Esophagus muscularis mucosa (tissue), 4 donors: ENCODE results near the gene SH3GL3. TPM values are rescaled to one million over a fixed set of nuclear protein-coding genes. Genes with fewer than 3 reads are reported as not detected.

Experiments used
- DNase-seq: peaks from one replicate; pipeline ENCODE4 v3.0.0-alpha.2; 2017; ENCODE audit errors: extremely low spot score
- H3K27ac ChIP-seq, 4 donors: fragments of 200-600 bp; sonication (generic); replicated peaks in 1 of 4; 1 replicate in 3 of 4; 2 replicates in 1 of 4; pipeline ENCODE4 v1.5.1; 2016 to 2019; ENCODE audit warnings: mild to moderate bottlenecking in 1 of 4
- H3K27me3 ChIP-seq, 4 donors: fragments of 200-600 bp; sonication (generic); one replicate each; pipeline versions ENCODE4 v1.5.1 to v1.6.0; 2016 to 2019
- H3K36me3 ChIP-seq, 4 donors: fragments of 200-600 bp; sonication (generic); one replicate each; pipeline ENCODE4 v1.5.1; 2016 to 2019
- H3K4me1 ChIP-seq, 4 donors: fragments of 200-600 bp; sonication (generic); one replicate each; pipeline ENCODE4 v1.5.1; 2016 to 2019
- H3K4me3 ChIP-seq, 4 donors: fragments of 200-600 bp; sonication (generic); 1 replicate in 2 of 4; 2 replicates in 2 of 4; pipeline ENCODE4 v1.5.1; 2016 to 2019; ENCODE audit warnings: mild to moderate bottlenecking in 4 of 4, moderate library complexity in 1 of 4
- H3K9me3 ChIP-seq, 4 donors: fragments of 200-600 bp; sonication (generic); 1 replicate in 3 of 4; 2 replicates in 1 of 4; pipeline ENCODE4 v1.5.1; 2016 to 2019
- CTCF ChIP-seq, 3 experiments: fragments of 200-600 bp in 2 of 3; fragments of 450-650 bp in 1 of 3; sonication (generic) in 2 of 3; IDR thresholded peaks; one replicate each; pipeline ENCODE4 v1.5.1; 2017 to 2019; ENCODE audit warnings: antibody characterized with exemption in 3 of 3, mild to moderate bottlenecking in 2 of 3, moderate library complexity in 1 of 3
- EP300 ChIP-seq: sonication (generic); formaldehyde crosslinking; IDR thresholded peaks from one replicate; pipeline ENCODE4 v1.6.1; 2017; ENCODE audit warnings: antibody characterized with exemption
- POLR2A ChIP-seq: fragments of 450-650 bp; IDR thresholded peaks from one replicate; pipeline ENCODE4 v1.6.1; 2017; ENCODE audit warnings: antibody characterized with exemption, moderate library complexity, mild to moderate bottlenecking, low read depth
- POLR2AphosphoS5 ChIP-seq, 2 donors: sonication (generic); formaldehyde crosslinking; IDR thresholded peaks; one replicate each; pipeline ENCODE4 v1.6.1; 2017; ENCODE audit warnings: antibody characterized with exemption in 2 of 2
- WGBS: methylation state at CpG from one replicate; pipeline ENCODE4 v1.1.5; 2018; 5-methylcytosine and 5-hydroxymethylcytosine counted together
- intact Hi-C: fragments of 100-400 bp; cut with DNase I; formaldehyde crosslinking; loops from one replicate; pipeline ENCODE4 v1.15.1; 2023
- total RNA-seq, 4 donors: library from RNA; depleted of rRNA; stranded (reverse); fragments of >200 nt; gene quantifications; one replicate each; pipeline versions ENCODE4 v1.1.0 to v1.2.1, GENCODE V29; 2016

SH3GL3 gene
- total RNA-seq, 4 donors from 2014 or later = 0.19 TPM; not detected in 3

GRCh38 chr15:83559310-83559966, 112.3 kb downstream of the SH3GL3 start:
- peak; percentile 89 for DNase-seq
- peaks cover 0 to 3% (median 0%) of the 10 kb centered on the region in 4 donors for H3K4me1 ChIP-seq
- no peaks in the 10 kb centered on the region for H3K9me3 ChIP-seq
- 8% methylated on average over 7 of the region's 7 CpGs for WGBS
- H3K4me3 ChIP-seq = no peak overlapping the region
- TF ChIP-seq POLR2AphosphoS5 (IDR thresholded peaks at IDR 0.05) = no peak
- TF ChIP-seq CTCF (IDR thresholded peaks at IDR 0.05) = peak; percentile 74 to 79 (median 75)
- peaks cover 0 to 7% (median 0%) of the 10 kb centered on the region in 4 donors for H3K27me3 ChIP-seq
- H3K36me3 ChIP-seq = no peaks in the 10 kb centered on the region
- intact Hi-C loops = loop anchor here (2.0 to 5.0 kb wide), 2 partner anchors 121 to 307 kb away; no protein-coding TSS in a partner anchor
- H3K27ac ChIP-seq = no peak overlapping the region

DNA sequence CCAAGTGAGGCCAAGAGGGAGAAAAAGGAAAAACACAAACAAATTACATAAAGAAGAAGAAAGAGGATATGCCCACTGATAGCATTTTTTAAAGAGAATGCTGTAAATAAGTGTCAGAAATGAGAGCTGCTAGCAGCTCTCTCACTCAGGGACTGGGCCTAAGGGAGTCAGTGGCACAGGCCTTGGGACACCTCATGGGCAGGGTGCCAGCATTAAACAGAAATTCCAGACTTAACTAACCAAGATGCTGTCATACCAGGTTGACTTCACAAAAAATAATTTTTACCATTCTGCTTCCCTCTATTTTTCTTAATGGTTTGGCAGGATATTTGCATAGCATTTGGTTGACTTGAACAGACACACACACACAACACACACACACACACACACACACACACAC, 114.5 kb downstream of the SH3GL3 start:
- peaks cover 0 to 7% (median 0%) of the 10 kb centered on the region in 4 donors for H3K4me1 ChIP-seq
- H3K36me3 ChIP-seq = no peaks in the 10 kb centered on the region
- TF ChIP-seq POLR2AphosphoS5 (IDR thresholded peaks at IDR 0.05) (no peak), POLR2A (no peak), CTCF (IDR thresholded peaks at IDR 0.05) (no peak), EP300 (no peak)
- H3K27ac ChIP-seq = no peak overlapping the region
- intact Hi-C loops = loop anchor here (10.0 kb wide), 1 partner anchor 463 kb away; no protein-coding TSS in a partner anchor
- peaks cover 0 to 6% (median 0%) of the 10 kb centered on the region in 4 donors for H3K27me3 ChIP-seq
- DNase-seq = no peak
- H3K9me3 ChIP-seq = no peaks in the 10 kb centered on the region
- no peak overlapping the region for H3K4me3 ChIP-seq

DNA sequence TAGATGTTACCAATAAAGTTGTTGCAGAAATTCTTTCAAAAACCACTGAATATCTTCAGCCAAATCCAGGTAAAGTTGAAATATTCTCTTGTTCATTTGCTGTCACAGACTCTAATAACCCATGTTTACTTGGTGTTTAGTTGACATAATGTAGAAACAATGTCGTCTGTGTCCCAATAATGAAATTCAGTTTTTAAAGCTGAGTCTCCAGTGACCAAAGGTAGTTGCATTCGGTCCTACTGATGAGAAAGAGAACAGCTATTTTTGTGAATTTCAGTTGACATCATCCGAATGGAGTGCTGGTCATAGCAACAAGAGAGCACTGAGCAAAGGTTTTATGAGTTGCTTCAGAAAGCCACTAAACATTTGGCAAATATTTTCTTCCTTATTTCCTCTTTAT, 118.0 kb downstream of the SH3GL3 start:
- H3K4me3 ChIP-seq = no peak overlapping the region
- 59% methylated on average over 3 of the region's 3 CpGs for WGBS

DNA sequence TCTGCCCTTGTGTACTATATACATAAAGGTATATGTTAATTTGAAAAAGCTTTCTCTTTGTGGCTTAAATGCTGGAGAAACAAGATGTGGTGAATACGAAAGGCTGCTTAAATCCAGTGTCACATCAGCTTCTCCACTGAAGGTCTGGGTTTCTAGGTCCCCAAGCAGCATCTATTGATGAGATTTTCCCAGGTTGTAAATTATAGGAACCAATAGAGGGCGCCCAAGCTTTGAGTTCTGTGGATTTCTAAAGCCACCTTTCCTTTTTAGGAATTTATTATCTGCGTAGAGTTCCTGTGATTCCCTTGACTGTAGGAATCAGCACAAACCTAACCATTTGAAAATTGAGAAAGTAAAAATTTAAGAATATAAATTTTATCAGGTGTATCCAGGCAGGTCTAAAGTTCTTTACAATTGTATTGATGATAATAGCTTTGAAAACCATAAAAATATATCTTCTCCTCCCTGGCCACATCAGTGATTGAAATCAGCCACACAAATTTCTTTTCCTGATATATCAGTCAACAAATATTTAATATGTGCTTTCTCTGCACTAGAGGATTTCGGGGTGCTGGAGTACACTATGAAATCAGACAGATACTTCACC, 118.5 kb downstream of the SH3GL3 start:
- DNase-seq = no peak
- Histone ChIP-seq H3K27me3 (no peaks in the 10 kb centered on the region), H3K4me1 (peaks cover 0 to 4% (median 0%) of the 10 kb centered on the region in 4 donors), H3K36me3 (no peaks in the 10 kb centered on the region), H3K9me3 (no peaks in the 10 kb centered on the region), H3K27ac (no peak overlapping the region), H3K4me3 (no peak overlapping the region)
- 34% methylated on average over 4 of the region's 4 CpGs for WGBS
- no peak for TF ChIP-seq POLR2AphosphoS5 (IDR thresholded peaks at IDR 0.05)
- no peak for TF ChIP-seq POLR2A
- TF ChIP-seq CTCF (IDR thresholded peaks at IDR 0.05) = peak; percentile 49 to 62 (median 55)
- intact Hi-C loops = loop anchor here (10.0 kb wide), 1 partner anchor 459 kb away; no protein-coding TSS in a partner anchor

More for the DNA sequence above, 118.0 kb downstream of the SH3GL3 start:
- Histone ChIP-seq H3K9me3 (no peaks in the 10 kb centered on the region), H3K36me3 (no peaks in the 10 kb centered on the region), H3K4me1 (peaks cover 0 to 4% (median 0%) of the 10 kb centered on the region in 4 donors), H3K27me3 (no peaks in the 10 kb centered on the region), H3K27ac (no peak overlapping the region)
- TF ChIP-seq CTCF (IDR thresholded peaks at IDR 0.05) = no peak
- no peak for TF ChIP-seq EP300
- TF ChIP-seq POLR2AphosphoS5 (IDR thresholded peaks at IDR 0.05) = no peak
- no peak for DNase-seq
- intact Hi-C loops = loop anchor here (10.0 kb wide), 1 partner anchor 460 kb away; no protein-coding TSS in a partner anchor
